D721Med (cell line): ENCODE data around the gene RAP1GAP.

ENCODE experiments used
- DNase-seq: peaks from one replicate; pipeline ENCODE4 v3.0.0; 2011; ENCODE audit warnings: low spot score; ENCODE audit not compliant: insufficient read length
- FAIRE-seq: peaks from 2 replicates; lab custom pipeline; 2011; peaks lifted over from hg19 to GRCh38; lab: Jason Lieb, UNC
- CTCF ChIP-seq: IDR thresholded peaks from 2 replicates; pipeline ENCODE4 v1.5.1; 2012; ENCODE audit warnings: mild to moderate bottlenecking, control low read depth; ENCODE audit not compliant: insufficient read depth; ENCODE audit errors: missing control alignments

Gene RAP1GAP

GRCh38 chr1:21641537-21641936 is 27.6 kb downstream of the RAP1GAP start:
- DNase-seq: no peak
- no peak for FAIRE-seq
- TF ChIP-seq CTCF: no peak

- DNase-seq (no peak), FAIRE-seq (no peak)
- no peak for TF ChIP-seq CTCF
Measured at GRCh38 chr1:21641076-21641475, 28.1 kb downstream of the RAP1GAP start.

DNA sequence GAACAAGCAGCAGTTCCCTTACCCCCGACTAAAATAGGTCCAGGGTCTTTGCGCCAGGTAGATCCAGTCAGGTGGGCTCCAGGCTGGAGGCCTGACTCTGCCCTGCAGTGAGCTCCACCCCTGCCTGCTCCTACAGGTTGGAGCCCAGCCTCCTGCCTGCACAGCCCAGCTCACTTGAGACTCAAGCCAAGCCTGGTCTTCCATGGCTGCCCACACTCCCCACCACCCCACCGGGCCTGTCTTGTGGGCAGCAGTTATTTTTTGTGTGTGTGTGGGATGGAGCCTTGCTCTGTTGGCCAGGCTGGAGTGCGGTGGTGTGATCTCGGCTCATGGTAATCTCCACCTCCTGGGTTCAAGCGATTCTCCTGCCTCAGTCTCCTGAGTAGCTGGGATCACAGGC is 28.5 kb downstream of the RAP1GAP start:
- DNase-seq (no peak), FAIRE-seq (no peak)
- TF ChIP-seq CTCF: no peak

DNA sequence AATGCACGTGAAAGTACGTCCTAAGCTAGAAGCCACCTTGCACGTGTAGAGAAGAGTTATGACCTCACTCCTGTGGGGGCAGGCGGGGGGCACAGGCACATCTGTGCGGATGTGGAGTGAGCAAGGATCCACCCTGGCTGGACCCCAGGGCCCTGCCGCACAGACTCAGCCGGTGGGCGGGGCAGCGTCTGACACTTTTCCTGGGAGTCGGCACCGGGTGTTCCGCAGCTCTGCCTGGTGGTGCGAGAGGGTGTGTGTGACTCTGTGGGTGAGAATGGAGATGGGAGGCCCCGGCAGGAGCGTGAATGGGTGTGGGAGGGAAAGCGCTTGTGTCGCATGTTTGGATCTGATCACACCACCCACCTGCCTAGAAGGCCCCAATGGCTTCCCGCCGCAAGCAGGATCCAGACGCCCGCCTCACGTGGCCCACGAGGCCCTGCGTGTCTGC is 29.5 kb downstream of the RAP1GAP start:
- no peak for DNase-seq
- FAIRE-seq: no peak
- no peak for TF ChIP-seq CTCF

- FAIRE-seq: no peak
- DNase-seq: no peak
Measured at GRCh38 chr1:21638531-21639341, 30.4 kb downstream of the RAP1GAP start.

GRCh38 chr1:21637514-21637913 is 31.6 kb downstream of the RAP1GAP start:
- no peak for TF ChIP-seq CTCF
- no peak for FAIRE-seq
- no peak for DNase-seq

More at GRCh38 chr1:21638531-21639341, 30.4 kb downstream of the RAP1GAP start:
- TF ChIP-seq CTCF: no peak

GRCh38 chr1:21636029-21636428 is 33.1 kb downstream of the RAP1GAP start:
- DNase-seq (no peak), FAIRE-seq (no peak)
- TF ChIP-seq CTCF: no peak
